Measurements from ENCODE around the gene UQCRFS1.
A peak's percentile ranks its signal among the peaks of the same experiment; 100 is the strongest.
"Not testable (repeated sequence)": the region's sequence is repeated elsewhere in the genome, so short reads cannot be mapped to it uniquely, and the experiment has no call there.

Gene UQCRFS1

GRCh38 chr19:29212648-29213573, at the start of gene UQCRFS1:
Gene UQCRFS1, minus strand, starts transcription at chr19:29213151. Its CDS starts 33 bp downstream, at chr19:29213118.
- H3K27ac ChIP-seq, result peak within 1 kb of the TSS; percentile 69
- DNase-seq (ENCODE audit: low read depth, low spot score), result peak; percentile 63

GRCh38 chr19:29262085-29262484, 49.1 kb upstream of the UQCRFS1 start:
- H3K27ac ChIP-seq, result no peak overlapping the region
- no peak for DNase-seq (ENCODE audit: low read depth, low spot score)

- DNase-seq (ENCODE audit: low read depth, low spot score), result no peak
These were observed 47.7 kb upstream of the UQCRFS1 start for GRCh38 chr19:29260477-29261317.

GRCh38 chr19:29259867-29260281, 46.9 kb upstream of the UQCRFS1 start:
- no peak overlapping the region for H3K27ac ChIP-seq
- no peak for DNase-seq (ENCODE audit: low read depth, low spot score)

More at GRCh38 chr19:29260477-29261317, 47.7 kb upstream of the UQCRFS1 start:
- H3K27ac ChIP-seq, result no peak overlapping the region

GRCh38 chr19:29259153-29259552, 46.2 kb upstream of the UQCRFS1 start:
- no peak for DNase-seq (ENCODE audit: low read depth, low spot score)
- H3K27ac ChIP-seq, result no peak overlapping the region

- H3K27ac ChIP-seq, result no peak overlapping the region
- DNase-seq (ENCODE audit: low read depth, low spot score), result no peak
These were observed 43.6 kb upstream of the UQCRFS1 start for GRCh38 chr19:29256516-29256915.

- no peak overlapping the region for H3K27ac ChIP-seq
These were observed 43.0 kb upstream of the UQCRFS1 start for GRCh38 chr19:29255912-29256311.

GRCh38 chr19:29255006-29255405, 42.1 kb upstream of the UQCRFS1 start:
- no peak overlapping the region for H3K27ac ChIP-seq
- no peak for DNase-seq (ENCODE audit: low read depth, low spot score)

More at GRCh38 chr19:29255912-29256311, 43.0 kb upstream of the UQCRFS1 start:
- no peak for DNase-seq (ENCODE audit: low read depth, low spot score)

GRCh38 chr19:29249798-29250197, 36.8 kb upstream of the UQCRFS1 start:
- not testable (repeated sequence) for DNase-seq (ENCODE audit: low read depth, low spot score); H3K27ac ChIP-seq

- H3K27ac ChIP-seq, result no peak overlapping the region
- no peak for DNase-seq (ENCODE audit: low read depth, low spot score)
These were observed 35.4 kb upstream of the UQCRFS1 start for GRCh38 chr19:29248332-29248844.

GRCh38 chr19:29247872-29248271, 34.9 kb upstream of the UQCRFS1 start:
- DNase-seq (ENCODE audit: low read depth, low spot score), result no peak
- no peak overlapping the region for H3K27ac ChIP-seq

GRCh38 chr19:29247471-29247870, 34.5 kb upstream of the UQCRFS1 start:
- H3K27ac ChIP-seq, result no peak overlapping the region
- no peak for DNase-seq (ENCODE audit: low read depth, low spot score)

GRCh38 chr19:29247051-29247450, 34.1 kb upstream of the UQCRFS1 start:
- DNase-seq (ENCODE audit: low read depth, low spot score), result no peak
- H3K27ac ChIP-seq, result no peak overlapping the region

GRCh38 chr19:29245215-29245614, 32.3 kb upstream of the UQCRFS1 start:
- no peak for DNase-seq (ENCODE audit: low read depth, low spot score)
- H3K27ac ChIP-seq, result no peak overlapping the region

GRCh38 chr19:29241324-29241723, 28.4 kb upstream of the UQCRFS1 start:
- no peak overlapping the region for H3K27ac ChIP-seq
- no peak for DNase-seq (ENCODE audit: low read depth, low spot score)

GRCh38 chr19:29239213-29239776, 26.3 kb upstream of the UQCRFS1 start:
- no peak overlapping the region for H3K27ac ChIP-seq
- DNase-seq (ENCODE audit: low read depth, low spot score), result no peak

- no peak for DNase-seq (ENCODE audit: low read depth, low spot score)
- no peak overlapping the region for H3K27ac ChIP-seq
These were observed 20.6 kb upstream of the UQCRFS1 start for GRCh38 chr19:29233591-29233990.

GRCh38 chr19:29232315-29232852, 19.4 kb upstream of the UQCRFS1 start:
- H3K27ac ChIP-seq, result no peak overlapping the region
- DNase-seq (ENCODE audit: low read depth, low spot score), result no peak

GRCh38 chr19:29231306-29231705, 18.4 kb upstream of the UQCRFS1 start:
- DNase-seq (ENCODE audit: low read depth, low spot score); H3K27ac ChIP-seq: not testable (repeated sequence)

- no peak for DNase-seq (ENCODE audit: low read depth, low spot score)
- no peak overlapping the region for H3K27ac ChIP-seq
These were observed 4.7 kb upstream of the UQCRFS1 start for GRCh38 chr19:29217616-29218015.

Measured in epithelial cell of prostate (primary cell).